ENCODE measurements around the gene SOSTDC1. TPM values are rescaled to one million over a fixed set of nuclear protein-coding genes. Genes with fewer than 3 reads are reported as not detected.

Gene SOSTDC1
- polyA plus RNA-seq, 3 donors, result not detected

GRCh38 chr7:16428672-16429071 is 36.9 kb downstream of the SOSTDC1 start:
- H3K4me1 ChIP-seq (ENCODE audit: control insufficient read depth in 1 of 2, insufficient read depth in 2 of 2, low read length in 2 of 2), result no peaks in the 10 kb centered on the region
- no peak overlapping the region for H3K27ac Mint-ChIP-seq
- H3K27me3 ChIP-seq (ENCODE audit: control insufficient read depth in 2 of 2, insufficient read depth in 2 of 2, low read length in 2 of 2), result no peaks in the 10 kb centered on the region
- peaks cover 0 to 4% (median 0%) of the 10 kb centered on the region in 7 donors for H3K9me3 Mint-ChIP-seq
- no peaks in the 10 kb centered on the region for H3K36me3 Mint-ChIP-seq
- no peak overlapping the region for H3K9ac ChIP-seq (ENCODE audit: insufficient read depth, low read length, poor library complexity, severe bottlenecking)
- H4K20me1 ChIP-seq (ENCODE audit: insufficient read depth, low read length), result no peaks in the 10 kb centered on the region
- WGBS (ENCODE audit: insufficient coverage), result no CpG with 5 or more reads among the region's 2 CpGs
- intact Hi-C loops (cut with micrococcal nuclease), result no loop called here
- no peak overlapping the region for H3K27ac ChIP-seq (ENCODE audit: low read depth in 1 of 2, low read length in 2 of 2)
- no peak overlapping the region for H3K4me3 Mint-ChIP-seq
- no peak for TF ChIP-seq CTCF (IDR thresholded peaks at IDR 0.05)
- no peaks in the 10 kb centered on the region for H3K9me3 ChIP-seq (replicated peaks in 1 of 2; ENCODE audit: control insufficient read depth in 1 of 2, insufficient read depth in 1 of 2, low read length in 2 of 2)
- H2AFZ ChIP-seq (ENCODE audit: insufficient read depth, low read depth, low read length, poor library complexity, severe bottlenecking), result no peak overlapping the region
- H3K36me3 ChIP-seq (replicated peaks in 1 of 2; ENCODE audit: control insufficient read depth in 1 of 2, insufficient read depth in 2 of 2, low read length in 2 of 2), result no peaks in the 10 kb centered on the region
- H3K4me1 Mint-ChIP-seq, result peaks cover 9% of the 10 kb centered on the region
- no peak overlapping the region for H3K4me3 ChIP-seq (replicated peaks in 1 of 3; ENCODE audit: low read depth in 2 of 3, low read length in 3 of 3)
- peak in 1 of 3 donors; percentile 14 for DNase-seq
- H3K79me2 ChIP-seq (ENCODE audit: insufficient read depth, low read length), result no peaks in the 10 kb centered on the region
- H3K4me2 ChIP-seq (replicated peaks; ENCODE audit: extremely low read depth, low read length, poor library complexity, severe bottlenecking), result no peak overlapping the region
- H3K27me3 Mint-ChIP-seq (ENCODE audit: low read depth in 3 of 3), result peaks cover 0 to 4% (median 2%) of the 10 kb centered on the region in 3 donors

DNA sequence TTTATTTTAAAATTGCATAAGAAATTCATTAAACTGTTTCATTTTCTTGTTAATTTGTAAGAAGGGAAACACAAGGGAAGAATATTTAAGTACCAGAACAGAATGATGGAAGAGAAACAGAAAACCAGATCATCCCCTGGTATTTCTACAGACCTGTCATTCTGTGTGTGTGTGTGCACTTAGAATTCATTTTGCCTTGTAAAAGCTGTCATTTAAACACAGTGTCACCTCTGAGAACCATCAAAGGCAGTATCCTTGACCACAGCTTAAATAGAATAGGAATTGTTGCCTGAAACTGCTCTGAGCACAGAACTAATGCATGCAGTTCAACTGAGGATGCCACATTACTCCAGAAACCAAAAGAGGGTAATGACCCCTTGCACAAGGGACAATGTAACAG is 37.4 kb downstream of the SOSTDC1 start:
- H3K9me3 Mint-ChIP-seq, result peaks cover 0 to 4% (median 0%) of the 10 kb centered on the region in 7 donors
- no peak overlapping the region for H3K27ac Mint-ChIP-seq
- Histone ChIP-seq H3K4me3 (replicated peaks in 1 of 3; ENCODE audit: low read depth in 2 of 3, low read length in 3 of 3) (no peak overlapping the region), H3K9ac (ENCODE audit: insufficient read depth, low read length, poor library complexity, severe bottlenecking) (no peak overlapping the region), H3K79me2 (ENCODE audit: insufficient read depth, low read length) (no peaks in the 10 kb centered on the region), H3K36me3 (replicated peaks in 1 of 2; ENCODE audit: control insufficient read depth in 1 of 2, insufficient read depth in 2 of 2, low read length in 2 of 2) (no peaks in the 10 kb centered on the region), H3K4me1 (ENCODE audit: control insufficient read depth in 1 of 2, insufficient read depth in 2 of 2, low read length in 2 of 2) (no peaks in the 10 kb centered on the region), H3K27me3 (ENCODE audit: control insufficient read depth in 2 of 2, insufficient read depth in 2 of 2, low read length in 2 of 2) (no peaks in the 10 kb centered on the region), H3K4me2 (replicated peaks; ENCODE audit: extremely low read depth, low read length, poor library complexity, severe bottlenecking) (no peak overlapping the region), H2AFZ (ENCODE audit: insufficient read depth, low read depth, low read length, poor library complexity, severe bottlenecking) (no peak overlapping the region), H3K9me3 (replicated peaks in 1 of 2; ENCODE audit: control insufficient read depth in 1 of 2, insufficient read depth in 1 of 2, low read length in 2 of 2) (no peaks in the 10 kb centered on the region), H4K20me1 (ENCODE audit: insufficient read depth, low read length) (no peaks in the 10 kb centered on the region), H3K27ac (ENCODE audit: low read depth in 1 of 2, low read length in 2 of 2) (no peak overlapping the region)
- no peak for TF ChIP-seq CTCF (IDR thresholded peaks at IDR 0.05)
- H3K4me1 Mint-ChIP-seq, result peaks cover 9% of the 10 kb centered on the region
- no peaks in the 10 kb centered on the region for H3K36me3 Mint-ChIP-seq
- no peak overlapping the region for H3K4me3 Mint-ChIP-seq
- DNase-seq, result no peak
- intact Hi-C loops (cut with micrococcal nuclease), result no loop called here
- peaks cover 0 to 4% (median 2%) of the 10 kb centered on the region in 3 donors for H3K27me3 Mint-ChIP-seq (ENCODE audit: low read depth in 3 of 3)
